Calu3 (cell line): ENCODE data around the gene KCNE3. TPM values are rescaled to one million over a fixed set of nuclear protein-coding genes. Genes with fewer than 3 reads are reported as not detected.

Experiments used
- BruUV-seq: library from RNA; stranded (reverse); fragments of 400-500 nt; replicated peaks from 2 replicates; lab custom pipeline; 2021; lab: Mats Ljungman, UMichigan
- CTCF ChIA-PET: fragments of 300-600 bp; sonication (Branson Sonifier 250); formaldehyde crosslinking; loops from one replicate; lab custom pipeline; 2022; ENCODE audit warnings: antibody characterized with exemption; lab: Charles Lee
- DNase-seq: peaks from one replicate; pipeline ENCODE4 v3.0.0; 2022
- H3K27ac Mint-ChIP-seq: one replicate; pipeline ENCODE4 v1.8.0; 2022; ENCODE audit warnings: mixed read lengths; ENCODE audit not compliant: unreplicated experiment
- H3K27me3 Mint-ChIP-seq: one replicate; pipeline ENCODE4 v1.8.0; 2022; ENCODE audit warnings: mixed read lengths; ENCODE audit not compliant: unreplicated experiment
- H3K36me3 Mint-ChIP-seq: one replicate; pipeline ENCODE4 v1.8.0; 2022; ENCODE audit warnings: mild to moderate bottlenecking, moderate library complexity, mixed read lengths; ENCODE audit not compliant: insufficient read depth, unreplicated experiment
- H3K4me1 Mint-ChIP-seq: one replicate; pipeline ENCODE4 v1.8.0; 2022; ENCODE audit warnings: mild to moderate bottlenecking, low read depth, mixed read lengths; ENCODE audit not compliant: unreplicated experiment
- H3K4me3 Mint-ChIP-seq: one replicate; pipeline ENCODE4 v1.8.0; 2022; ENCODE audit warnings: mild to moderate bottlenecking, low read depth, moderate library complexity, mixed read lengths; ENCODE audit not compliant: unreplicated experiment
- H3K9me3 Mint-ChIP-seq: one replicate; pipeline ENCODE4 v1.8.0; 2022; ENCODE audit warnings: low read depth, mixed read lengths; ENCODE audit not compliant: unreplicated experiment
- CTCF ChIP-seq: fragments of 200-600 bp; IDR thresholded peaks from one replicate; pipeline ENCODE4 v1.8.0; 2022; ENCODE audit warnings: antibody characterized with exemption; ENCODE audit not compliant: unreplicated experiment
- intact Hi-C: fragments of 100-400 bp; cut with micrococcal nuclease; formaldehyde crosslinking; loops from one replicate; pipeline ENCODE4 v1.10.0; 2022; ENCODE audit not compliant: unreplicated experiment
- total RNA-seq: library from RNA; stranded (reverse); gene quantifications from 2 replicates; pipeline ENCODE4 v1.2.3, GENCODE V29; 2022

Gene KCNE3
- total RNA-seq, 1 experiment from 2014 or later = 1.5 TPM

DNA sequence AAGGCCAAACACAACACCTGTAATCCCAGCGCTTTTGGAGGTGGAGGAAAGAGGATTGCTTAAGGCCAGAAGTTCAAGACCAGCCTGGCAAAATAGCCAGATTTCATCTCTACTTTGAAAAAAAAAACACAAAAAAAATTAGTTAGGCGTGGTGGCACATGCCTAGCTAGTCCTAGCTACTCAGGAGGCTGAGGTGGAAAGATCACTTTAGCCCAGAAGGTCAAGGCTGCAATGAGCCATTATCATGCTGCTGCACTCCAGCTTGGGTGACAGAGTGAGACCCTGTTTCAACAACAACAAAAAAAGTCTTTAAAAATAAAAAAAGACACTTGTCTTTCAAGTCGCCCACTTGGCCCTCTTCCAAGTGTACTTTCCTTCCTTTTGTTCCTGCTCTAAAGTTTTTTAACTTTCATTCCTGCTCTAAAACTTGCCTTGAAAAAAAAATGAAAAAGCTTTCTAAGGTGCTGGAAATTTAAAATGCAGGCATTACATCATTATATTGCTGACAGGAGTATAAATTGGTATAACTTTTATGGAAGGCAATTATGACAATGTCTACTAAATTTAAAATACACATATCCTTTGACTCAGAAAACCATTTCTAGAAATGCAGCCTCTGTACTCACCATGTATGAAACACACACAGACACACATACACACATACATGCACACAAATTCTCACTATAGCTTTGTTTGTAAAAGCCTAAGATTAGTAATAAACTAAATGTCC is 13.5 kb upstream of the KCNE3 start:
- H3K9me3 Mint-ChIP-seq = no peaks in the 10 kb centered on the region
- CTCF ChIA-PET = interaction anchor here (0.7 kb wide), 2 partner anchors 33 to 103 kb away, joined by 3 to 4 read pairs; no protein-coding TSS in a partner anchor
- H3K4me1 Mint-ChIP-seq = peaks cover 12% of the 10 kb centered on the region
- no peak overlapping the region for H3K27ac Mint-ChIP-seq
- H3K27me3 Mint-ChIP-seq = no peaks in the 10 kb centered on the region
- DNase-seq = no peak
- no peaks in the 10 kb centered on the region for H3K36me3 Mint-ChIP-seq
- no peak overlapping the region for H3K4me3 Mint-ChIP-seq
- intact Hi-C loops = no loop called here
- TF ChIP-seq CTCF = no peak
- no TSS peak for BruUV-seq

DNA sequence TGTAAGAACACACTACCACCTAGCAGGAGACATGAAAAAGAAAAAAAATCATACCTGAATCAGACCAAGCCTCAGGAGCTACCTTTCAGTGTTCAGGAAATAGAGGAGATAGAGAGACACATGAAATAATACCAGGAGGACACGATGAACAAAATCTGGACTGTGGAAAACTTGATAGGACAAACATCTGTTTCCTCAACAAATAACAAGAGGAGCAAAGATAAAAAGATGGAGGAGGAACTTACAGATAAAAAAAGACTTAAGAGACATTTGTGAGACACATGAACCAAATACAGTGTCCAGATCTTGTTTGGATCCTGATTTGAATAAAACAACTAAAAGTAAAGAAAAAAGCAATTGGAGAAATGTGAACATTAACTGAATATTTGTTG is 12.4 kb upstream of the KCNE3 start:
- BruUV-seq = no TSS peak
- DNase-seq = no peak
- Mint-ChIP-seq H3K4me1 (peaks cover 12% of the 10 kb centered on the region), H3K9me3 (no peaks in the 10 kb centered on the region), H3K27ac (no peak overlapping the region), H3K36me3 (no peaks in the 10 kb centered on the region), H3K27me3 (no peaks in the 10 kb centered on the region), H3K4me3 (no peak overlapping the region)
- intact Hi-C loops = no loop called here
- no peak for TF ChIP-seq CTCF
- CTCF ChIA-PET = no interaction called here

GRCh38 chr11:74478877-74479731 is 11.8 kb upstream of the KCNE3 start:
- Mint-ChIP-seq H3K9me3 (no peaks in the 10 kb centered on the region), H3K27me3 (no peaks in the 10 kb centered on the region), H3K4me3 (no peak overlapping the region), H3K4me1 (peaks cover 12% of the 10 kb centered on the region), H3K27ac (no peak overlapping the region), H3K36me3 (no peaks in the 10 kb centered on the region)
- CTCF ChIA-PET = no interaction called here
- BruUV-seq = no TSS peak
- intact Hi-C loops = no loop called here
- peak; percentile 7 for DNase-seq
- no peak for TF ChIP-seq CTCF

- H3K27me3 Mint-ChIP-seq = no peaks in the 10 kb centered on the region
- no peaks in the 10 kb centered on the region for H3K36me3 Mint-ChIP-seq
- no peaks in the 10 kb centered on the region for H3K9me3 Mint-ChIP-seq
- intact Hi-C loops = no loop called here
- CTCF ChIA-PET = no interaction called here
- no peak for TF ChIP-seq CTCF
- H3K4me3 Mint-ChIP-seq = no peak overlapping the region
- no peak for DNase-seq
- BruUV-seq = no TSS peak
- H3K4me1 Mint-ChIP-seq = peaks cover 12% of the 10 kb centered on the region
- no peak overlapping the region for H3K27ac Mint-ChIP-seq
These were observed 9.2 kb upstream of the KCNE3 start for GRCh38 chr11:74476536-74476935.
